Activated CD4-positive, alpha-beta T cell treated with anti-CD3 and anti-CD28 coated beads, Interleukin-2, amount 10 ng/mL, durations not matched to agents 7 days and 5 days (primary cell): ENCODE data around the gene GRID1. TPM values are rescaled to one million over a fixed set of nuclear protein-coding genes. Genes with fewer than 3 reads are reported as not detected.

Experiments used
- CTCF ChIA-PET: fragments of 350-600 bp; sonication (Branson Sonifier 250); formaldehyde crosslinking; loops from one replicate; lab custom pipeline; 2021; ENCODE audit warnings: antibody characterized with exemption; lab: Charles Lee
- POLR2A ChIA-PET: fragments of 350-600 bp; sonication (Branson Sonifier 250); formaldehyde crosslinking; loops from one replicate; lab custom pipeline; 2021; ENCODE audit warnings: antibody characterized with exemption; lab: Charles Lee
- DNase-seq: peaks from one replicate; pipeline ENCODE4 v3.0.0-alpha.2; 2020
- H3K27ac Mint-ChIP-seq: one replicate; pipeline ENCODE4 v1.8.0; 2021; ENCODE audit warnings: mild to moderate bottlenecking, moderate library complexity, mixed read lengths
- H3K27me3 Mint-ChIP-seq: one replicate; pipeline ENCODE4 v1.8.0; 2021; ENCODE audit warnings: mixed read lengths
- H3K36me3 Mint-ChIP-seq: one replicate; pipeline ENCODE4 v1.8.0; 2021; ENCODE audit warnings: low read depth, mixed read lengths
- H3K4me1 Mint-ChIP-seq: one replicate; pipeline ENCODE4 v1.8.0; 2021; ENCODE audit warnings: mixed read lengths
- H3K4me3 Mint-ChIP-seq: one replicate; pipeline ENCODE4 v1.8.0; 2021; ENCODE audit warnings: mild to moderate bottlenecking, moderate library complexity, mixed read lengths
- H3K9me3 Mint-ChIP-seq: one replicate; pipeline ENCODE4 v1.8.0; 2021; ENCODE audit warnings: mixed read lengths
- total RNA-seq, 2 experiments: library from RNA; stranded (reverse); gene quantifications; one replicate each; pipeline ENCODE4 v1.2.3, GENCODE V29; 2021

GRID1 gene
- total RNA-seq, 2 experiments from 2014 or later: not detected

DNA sequence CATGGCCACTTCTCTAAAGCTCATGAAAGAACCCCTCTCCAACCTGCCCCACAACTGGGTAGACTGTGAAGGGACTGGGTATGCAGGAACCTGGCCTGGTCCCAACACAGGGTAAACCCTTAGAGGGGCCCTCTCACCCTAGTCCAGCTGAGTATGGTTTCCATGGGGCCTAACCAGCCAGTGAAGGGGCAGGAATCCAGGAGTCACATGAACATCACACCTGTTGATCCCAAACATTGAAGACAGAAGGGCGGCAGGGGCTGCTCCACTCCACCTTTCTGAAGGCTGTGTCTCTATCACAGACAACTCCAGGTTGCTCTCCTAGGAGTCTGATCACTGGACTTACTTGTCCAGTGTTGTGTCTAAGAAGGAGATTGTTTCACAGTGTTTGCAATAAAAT is 30.8 kb downstream of the GRID1 start:
- Mint-ChIP-seq H3K4me1 (no peaks in the 10 kb centered on the region), H3K9me3 (no peaks in the 10 kb centered on the region), H3K27me3 (peaks cover 4% of the 10 kb centered on the region), H3K36me3 (no peaks in the 10 kb centered on the region), H3K4me3 (no peak overlapping the region), H3K27ac (no peak overlapping the region)
- no peak for DNase-seq
- ChIA-PET CTCF (no interaction called here), POLR2A (no interaction called here)

DNA sequence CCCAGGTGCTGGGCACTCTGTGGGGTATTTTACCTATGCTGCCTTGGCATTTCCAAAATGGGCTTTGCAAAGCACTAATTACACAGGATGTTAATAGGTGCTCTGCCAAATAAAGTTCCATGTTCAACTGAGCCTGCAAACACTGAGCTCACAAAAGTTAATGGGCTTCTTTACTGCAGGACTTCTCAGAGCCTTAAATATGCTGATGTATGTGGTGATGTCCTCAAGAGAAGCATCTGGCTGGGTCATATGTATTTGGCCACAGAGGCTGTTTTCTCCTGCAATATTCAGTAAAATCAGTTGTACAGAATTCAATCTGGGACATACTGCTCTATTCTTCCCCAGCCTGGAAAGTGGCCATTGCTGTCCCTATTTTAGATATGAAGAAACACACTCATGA is 31.3 kb downstream of the GRID1 start:
- Mint-ChIP-seq H3K36me3 (no peaks in the 10 kb centered on the region), H3K27me3 (peaks cover 4% of the 10 kb centered on the region), H3K27ac (no peak overlapping the region), H3K4me1 (no peaks in the 10 kb centered on the region), H3K4me3 (no peak overlapping the region), H3K9me3 (no peaks in the 10 kb centered on the region)
- ChIA-PET POLR2A (no interaction called here), CTCF (no interaction called here)
- no peak for DNase-seq

GRCh38 chr10:86334488-86335085 is 32.0 kb downstream of the GRID1 start:
- POLR2A ChIA-PET: no interaction called here
- no peak overlapping the region for H3K27ac Mint-ChIP-seq
- CTCF ChIA-PET: no interaction called here

DNA sequence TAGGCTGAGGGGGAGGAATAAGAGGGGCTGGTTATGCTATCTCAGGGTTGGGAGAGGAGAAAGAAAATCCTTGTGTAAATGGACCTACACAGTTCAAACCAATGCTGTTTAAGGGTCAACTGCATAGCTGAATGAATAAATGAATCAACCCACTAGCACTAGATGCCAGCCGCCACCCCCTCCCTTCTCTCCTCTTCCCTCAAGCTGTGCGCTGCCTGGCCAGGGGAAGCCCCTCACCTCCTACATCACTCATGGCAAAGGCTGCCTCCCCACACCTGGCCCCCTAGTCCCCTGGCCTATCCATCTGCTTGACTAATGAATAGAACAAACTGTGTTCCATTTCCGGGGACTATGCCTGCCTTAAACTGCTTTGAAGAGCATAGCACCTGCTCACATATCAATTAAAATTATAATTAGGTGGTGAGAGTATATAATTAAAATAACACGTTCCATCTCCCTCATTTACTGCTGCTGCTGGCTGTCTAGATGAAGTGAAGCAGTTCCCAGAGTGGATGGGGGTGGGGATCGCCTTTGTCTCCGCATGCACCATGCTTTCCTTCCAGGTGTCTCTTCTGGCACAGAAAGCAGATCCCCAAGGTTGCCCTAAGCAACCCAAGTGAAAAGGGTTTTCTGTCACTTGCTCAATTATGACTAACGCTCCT is 32.6 kb downstream of the GRID1 start:
- H3K27me3 Mint-ChIP-seq: peaks cover 4% of the 10 kb centered on the region
- H3K4me3 Mint-ChIP-seq: no peak overlapping the region
- H3K27ac Mint-ChIP-seq: no peak overlapping the region
- no peak for DNase-seq
- H3K9me3 Mint-ChIP-seq: no peaks in the 10 kb centered on the region
- H3K4me1 Mint-ChIP-seq: no peaks in the 10 kb centered on the region
- no peaks in the 10 kb centered on the region for H3K36me3 Mint-ChIP-seq
- ChIA-PET CTCF (no interaction called here), POLR2A (no interaction called here)

More at GRCh38 chr10:86334488-86335085, 32.0 kb downstream of the GRID1 start:
- no peaks in the 10 kb centered on the region for H3K4me1 Mint-ChIP-seq
- H3K36me3 Mint-ChIP-seq: no peaks in the 10 kb centered on the region
- DNase-seq: no peak
- H3K4me3 Mint-ChIP-seq: no peak overlapping the region
- H3K27me3 Mint-ChIP-seq: peaks cover 4% of the 10 kb centered on the region
- H3K9me3 Mint-ChIP-seq: no peaks in the 10 kb centered on the region

DNA sequence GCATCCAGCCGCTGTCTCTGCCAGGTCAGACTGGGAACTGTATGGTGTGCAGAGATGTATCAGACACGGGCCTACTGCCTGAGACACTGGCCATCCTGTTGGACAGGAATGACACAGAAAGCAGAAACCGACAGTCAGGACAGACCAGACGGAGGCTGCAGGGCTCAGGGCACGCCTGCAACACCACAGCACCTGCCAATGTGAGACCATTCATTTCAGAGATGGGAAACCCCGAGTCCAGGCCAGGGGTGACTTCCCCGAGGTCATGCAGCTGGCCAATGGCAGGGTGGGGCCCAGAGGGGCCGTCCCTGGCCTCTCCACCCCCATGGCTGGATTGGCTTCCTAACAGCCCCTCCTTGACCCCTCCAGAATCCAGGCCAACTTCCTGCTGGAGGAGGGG is 34.7 kb downstream of the GRID1 start:
- ChIA-PET POLR2A (no interaction called here), CTCF (no interaction called here)
- no peak for DNase-seq
- no peaks in the 10 kb centered on the region for H3K36me3 Mint-ChIP-seq
- no peak overlapping the region for H3K4me3 Mint-ChIP-seq
- no peaks in the 10 kb centered on the region for H3K4me1 Mint-ChIP-seq
- H3K27me3 Mint-ChIP-seq: peaks cover 6% of the 10 kb centered on the region
- H3K27ac Mint-ChIP-seq: no peak overlapping the region
- no peaks in the 10 kb centered on the region for H3K9me3 Mint-ChIP-seq

DNA sequence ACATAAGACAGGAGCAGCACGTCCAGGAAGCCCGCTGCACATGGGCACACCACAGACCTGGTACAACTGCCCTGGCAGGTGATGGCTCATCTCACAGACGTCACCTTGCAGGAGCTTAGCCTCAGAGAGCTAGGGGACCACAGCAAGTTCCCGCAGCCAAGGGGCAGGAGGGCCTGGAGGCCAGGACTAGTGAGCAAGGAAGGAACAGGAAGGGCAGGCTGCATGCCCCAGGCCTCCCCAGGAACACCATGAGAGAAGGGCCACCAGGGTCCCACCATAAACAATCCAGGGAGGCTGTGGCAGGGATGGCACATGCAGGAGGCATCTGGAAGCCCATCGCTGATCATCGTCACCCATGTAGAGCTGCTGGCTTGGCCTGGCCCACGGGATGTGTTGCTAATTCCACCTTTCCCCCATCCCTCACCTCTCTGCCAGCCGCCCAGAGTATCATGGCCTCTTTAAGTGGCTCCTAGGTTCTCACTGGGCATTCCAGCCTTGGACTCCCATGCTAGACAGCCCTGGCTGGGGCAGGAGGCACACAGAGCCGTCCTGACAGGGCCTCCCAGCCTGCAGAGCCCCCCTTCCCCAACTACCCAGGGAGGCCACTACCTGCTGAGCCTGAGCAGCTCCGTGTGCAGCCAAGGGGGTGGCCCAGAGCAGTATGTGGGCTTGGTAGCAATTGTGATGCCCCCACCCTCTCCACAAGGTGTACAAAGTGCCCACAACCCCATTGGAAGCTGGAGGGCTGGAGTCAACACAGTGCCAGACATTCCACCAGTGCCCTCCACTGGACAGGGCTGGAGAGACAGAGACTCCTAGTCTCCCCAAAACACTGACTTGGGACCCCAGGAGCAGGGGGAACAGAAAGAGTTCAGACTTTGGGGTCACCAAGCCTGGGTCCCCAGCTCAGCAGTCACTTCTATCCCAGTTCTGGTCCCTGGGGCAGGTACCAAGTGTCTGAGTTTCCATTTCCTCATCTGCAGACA is 35.5 kb downstream of the GRID1 start:
- Mint-ChIP-seq H3K27me3 (peaks cover 6% of the 10 kb centered on the region), H3K4me3 (no peak overlapping the region), H3K4me1 (no peaks in the 10 kb centered on the region), H3K36me3 (no peaks in the 10 kb centered on the region), H3K27ac (no peak overlapping the region), H3K9me3 (no peaks in the 10 kb centered on the region)
- ChIA-PET CTCF (no interaction called here), POLR2A (no interaction called here)
- DNase-seq: no peak

- CTCF ChIA-PET: no interaction called here
- Mint-ChIP-seq H3K27ac (no peak overlapping the region), H3K4me1 (no peaks in the 10 kb centered on the region), H3K9me3 (no peaks in the 10 kb centered on the region), H3K36me3 (no peaks in the 10 kb centered on the region), H3K4me3 (no peak overlapping the region), H3K27me3 (peaks cover 9% of the 10 kb centered on the region)
- POLR2A ChIA-PET: no interaction called here
- no peak for DNase-seq
These were observed 36.5 kb downstream of the GRID1 start for GRCh38 chr10:86329896-86330680.

GRCh38 chr10:86329093-86329710 is 37.4 kb downstream of the GRID1 start:
- DNase-seq: no peak
- no peaks in the 10 kb centered on the region for H3K9me3 Mint-ChIP-seq
- H3K27me3 Mint-ChIP-seq: peaks cover 9% of the 10 kb centered on the region
- H3K4me1 Mint-ChIP-seq: no peaks in the 10 kb centered on the region
- no peaks in the 10 kb centered on the region for H3K36me3 Mint-ChIP-seq
- ChIA-PET POLR2A (no interaction called here), CTCF (no interaction called here)
- no peak overlapping the region for H3K27ac Mint-ChIP-seq
- no peak overlapping the region for H3K4me3 Mint-ChIP-seq

GRCh38 chr10:86327954-86328725 is 38.5 kb downstream of the GRID1 start:
- Mint-ChIP-seq H3K36me3 (no peaks in the 10 kb centered on the region), H3K4me1 (no peaks in the 10 kb centered on the region), H3K27ac (no peak overlapping the region), H3K27me3 (peaks cover 11% of the 10 kb centered on the region), H3K4me3 (no peak overlapping the region), H3K9me3 (no peaks in the 10 kb centered on the region)
- ChIA-PET POLR2A (no interaction called here), CTCF (interaction anchor here (0.6 kb wide), 1 partner anchor 38 kb away, joined by 3 read pairs; no protein-coding TSS in a partner anchor)
- no peak for DNase-seq

- no peaks in the 10 kb centered on the region for H3K9me3 Mint-ChIP-seq
- H3K4me3 Mint-ChIP-seq: no peak overlapping the region
- H3K27ac Mint-ChIP-seq: no peak overlapping the region
- no peaks in the 10 kb centered on the region for H3K4me1 Mint-ChIP-seq
- no peaks in the 10 kb centered on the region for H3K36me3 Mint-ChIP-seq
- ChIA-PET POLR2A (no interaction called here), CTCF (no interaction called here)
- no peak for DNase-seq
- H3K27me3 Mint-ChIP-seq: peaks cover 13% of the 10 kb centered on the region
These were observed 41.4 kb downstream of the GRID1 start for GRCh38 chr10:86325158-86325557.

DNA sequence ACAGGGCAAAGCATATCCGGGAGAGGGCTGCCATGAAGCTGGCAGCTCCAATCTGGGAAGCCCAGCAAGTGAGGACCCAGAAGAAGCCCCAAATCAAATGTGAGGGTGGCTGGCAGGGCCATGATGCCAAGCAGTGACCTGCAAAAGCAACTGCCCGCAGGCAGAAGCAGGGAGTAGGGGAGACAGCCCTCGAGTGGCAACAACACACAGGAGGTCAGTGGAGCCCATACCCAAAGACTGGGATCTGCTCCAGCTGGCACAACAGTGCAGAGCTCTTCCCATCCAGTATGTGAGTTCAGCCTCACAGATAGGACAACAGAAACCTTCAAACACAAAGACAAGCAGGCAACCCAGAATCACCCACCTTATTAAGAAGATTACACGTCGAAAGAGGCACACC is 45.0 kb downstream of the GRID1 start:
- no peaks in the 10 kb centered on the region for H3K9me3 Mint-ChIP-seq
- H3K27me3 Mint-ChIP-seq: peaks cover 12% of the 10 kb centered on the region
- H3K27ac Mint-ChIP-seq: no peak overlapping the region
- no peak for DNase-seq
- no peaks in the 10 kb centered on the region for H3K4me1 Mint-ChIP-seq
- ChIA-PET POLR2A (no interaction called here), CTCF (no interaction called here)
- H3K4me3 Mint-ChIP-seq: no peak overlapping the region
- no peaks in the 10 kb centered on the region for H3K36me3 Mint-ChIP-seq

- Mint-ChIP-seq H3K36me3 (no peaks in the 10 kb centered on the region), H3K4me1 (no peaks in the 10 kb centered on the region), H3K27ac (no peak overlapping the region), H3K4me3 (no peak overlapping the region), H3K9me3 (no peaks in the 10 kb centered on the region), H3K27me3 (peaks cover 8% of the 10 kb centered on the region)
- ChIA-PET POLR2A (no interaction called here), CTCF (no interaction called here)
- no peak for DNase-seq
These were observed 46.9 kb downstream of the GRID1 start for GRCh38 chr10:86319676-86320075.
